NCI-H2171 treated with DMSO at 0.1 percent for 48 hours (cell line): Measurements from ENCODE around the gene KRTAP19-8.

ENCODE experiments used
- DNase-seq: peaks from one replicate; lab custom pipeline; 2025; lab: John Stamatoyannopoulos, UW

KRTAP19-8 gene

DNA sequence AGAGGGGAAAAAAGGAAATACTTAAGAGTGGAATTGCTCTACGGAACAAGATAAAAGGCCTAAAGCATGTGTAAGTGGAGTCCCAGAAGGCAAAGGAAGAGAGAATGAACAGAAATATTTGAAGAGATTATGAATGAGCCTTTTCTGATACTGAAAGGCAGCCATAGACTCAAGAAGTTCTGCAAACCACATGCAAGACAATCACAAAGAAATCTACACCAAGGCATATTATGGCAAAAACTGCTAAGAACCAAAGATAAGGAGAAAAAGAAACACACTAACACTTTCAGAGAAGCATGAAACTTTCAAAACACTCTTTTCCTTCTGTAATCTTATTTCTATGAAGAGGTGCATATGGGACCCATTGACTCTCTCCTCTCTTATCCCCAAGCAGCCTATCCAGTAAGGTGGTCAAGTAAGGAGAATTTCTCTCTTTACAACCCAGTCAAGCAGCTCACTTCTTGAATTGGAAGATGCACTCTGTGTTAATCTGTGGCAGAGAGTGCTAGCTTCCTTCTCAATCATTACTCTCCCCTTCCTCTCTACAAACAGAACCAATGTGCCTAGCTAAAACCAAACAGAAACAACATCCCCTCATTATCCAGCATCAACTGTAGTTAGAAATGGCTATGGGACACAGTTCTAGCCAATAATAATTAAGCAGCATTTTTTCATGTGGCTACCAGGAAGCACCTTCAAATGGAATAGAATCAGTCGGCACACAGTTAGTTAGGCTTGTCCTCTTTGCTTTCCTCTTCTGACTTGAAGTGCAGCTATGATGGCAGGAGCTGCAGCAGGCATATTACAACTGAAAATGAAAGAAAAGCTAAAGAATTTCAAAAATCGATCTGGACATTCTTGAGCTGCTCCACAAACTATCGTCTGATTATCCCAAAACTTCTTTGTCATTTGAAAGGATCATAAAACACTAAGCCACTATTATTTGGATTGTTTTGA lies 25.9 kb downstream of the KRTAP19-8 start:
- no peak for DNase-seq

- DNase-seq: no peak
These were observed 26.9 kb downstream of the KRTAP19-8 start for GRCh38 chr21:31011412-31011811.

- no peak for DNase-seq
These were observed 29.9 kb downstream of the KRTAP19-8 start for GRCh38 chr21:31008355-31008754.

GRCh38 chr21:31005019-31005418 lies 33.3 kb downstream of the KRTAP19-8 start:
- no peak for DNase-seq

- DNase-seq: no peak
These were observed 34.8 kb downstream of the KRTAP19-8 start for GRCh38 chr21:31003471-31003870.

GRCh38 chr21:30997541-30997940 lies 40.7 kb downstream of the KRTAP19-8 start:
- no peak for DNase-seq

- DNase-seq: no peak
These were observed 41.5 kb downstream of the KRTAP19-8 start for GRCh38 chr21:30996728-30997127.

GRCh38 chr21:30994932-30995331 lies 43.3 kb downstream of the KRTAP19-8 start:
- DNase-seq: no peak

- no peak for DNase-seq
These were observed 47.6 kb downstream of the KRTAP19-8 start for GRCh38 chr21:30990514-30991262.

- no peak for DNase-seq
These were observed 49.6 kb downstream of the KRTAP19-8 start for GRCh38 chr21:30988706-30989105.
